SHP77 (cell line): ENCODE measurements around the gene PLXDC2.

Source experiments
- DNase-seq, 2 experiments: peaks; one replicate each; lab custom pipeline; 2025; lab: John Stamatoyannopoulos, UW

PLXDC2 gene

GRCh38 chr10:20048161-20048560 is 231.9 kb downstream of the PLXDC2 start:
- DNase-seq = no peak

- DNase-seq = no peak
These were observed 241.9 kb downstream of the PLXDC2 start for GRCh38 chr10:20058135-20058534.

GRCh38 chr10:20059084-20059835 is 243.0 kb downstream of the PLXDC2 start:
- DNase-seq = no peak

GRCh38 chr10:20065814-20066213 is 249.6 kb downstream of the PLXDC2 start:
- DNase-seq = no peak

GRCh38 chr10:20073167-20073566 is 256.9 kb downstream of the PLXDC2 start:
- DNase-seq = no peak

- DNase-seq = no peak
These were observed 259.5 kb downstream of the PLXDC2 start for GRCh38 chr10:20075713-20076112.

- no peak for DNase-seq
These were observed 268.2 kb downstream of the PLXDC2 start for GRCh38 chr10:20084451-20084850.

- no peak for DNase-seq
These were observed 268.9 kb downstream of the PLXDC2 start for GRCh38 chr10:20085115-20085514.

- no peak for DNase-seq
These were observed 271.1 kb downstream of the PLXDC2 start for GRCh38 chr10:20087353-20087752.

- DNase-seq = no peak
These were observed 271.9 kb downstream of the PLXDC2 start for GRCh38 chr10:20088061-20088701.

- DNase-seq = no peak
These were observed 273.6 kb downstream of the PLXDC2 start for GRCh38 chr10:20089879-20090278.

- DNase-seq = no peak
These were observed 274.6 kb downstream of the PLXDC2 start for GRCh38 chr10:20090831-20091230.

GRCh38 chr10:20091698-20092097 is 275.5 kb downstream of the PLXDC2 start:
- no peak for DNase-seq

- DNase-seq = no peak
These were observed 277.4 kb downstream of the PLXDC2 start for GRCh38 chr10:20093600-20093999.

- no peak for DNase-seq
These were observed 278.2 kb downstream of the PLXDC2 start for GRCh38 chr10:20094226-20094976.

- no peak for DNase-seq
These were observed 283.9 kb downstream of the PLXDC2 start for GRCh38 chr10:20100171-20100570.

GRCh38 chr10:20105236-20105635 is 289.0 kb downstream of the PLXDC2 start:
- peak; percentile 41 to 62 for DNase-seq

- no peak for DNase-seq
These were observed 289.7 kb downstream of the PLXDC2 start for GRCh38 chr10:20105931-20106330.

GRCh38 chr10:20108021-20108420 is 291.8 kb downstream of the PLXDC2 start:
- no peak for DNase-seq

GRCh38 chr10:20109613-20110012 is 293.4 kb downstream of the PLXDC2 start:
- no peak for DNase-seq

- no peak for DNase-seq
These were observed 294.2 kb downstream of the PLXDC2 start for GRCh38 chr10:20110125-20111100.

GRCh38 chr10:20114179-20114578 is 297.9 kb downstream of the PLXDC2 start:
- DNase-seq = no peak
